ENCODE results near the gene KRTAP29-1.
"Not testable (repeated sequence)": the region's sequence is repeated elsewhere in the genome, so short reads cannot be mapped to it uniquely, and the experiment has no call there.

KRTAP29-1 gene

GRCh38 chr17:41301916-41302901 is at the start of gene KRTAP29-1:
KRTAP29-1 (minus strand) TSS chr17:41302851; CDS start chr17:41302851, 0 bp downstream.
- no peak for DNase-seq (ENCODE audit: low read depth in 2 of 2)

GRCh38 chr17:41351177-41351576 is 48.5 kb upstream of the KRTAP29-1 start:
- no peak for DNase-seq (ENCODE audit: low read depth in 2 of 2)

- not testable (repeated sequence) for DNase-seq (ENCODE audit: low read depth in 2 of 2)
These were observed 47.8 kb upstream of the KRTAP29-1 start, which contains the start of gene KRT33A for GRCh38 chr17:41350381-41350878. KRT33A (minus strand) TSS chr17:41350828; CDS start chr17:41350767, 61 bp downstream.

GRCh38 chr17:41347869-41348760 is 45.5 kb upstream of the KRTAP29-1 start:
- no peak for DNase-seq (ENCODE audit: low read depth in 2 of 2)

- DNase-seq (ENCODE audit: low read depth in 2 of 2) = not testable (repeated sequence)
These were observed 43.8 kb upstream of the KRTAP29-1 start for GRCh38 chr17:41346421-41346820.

- no peak for DNase-seq (ENCODE audit: low read depth in 2 of 2)
These were observed 43.3 kb upstream of the KRTAP29-1 start for GRCh38 chr17:41345992-41346391.

- DNase-seq (ENCODE audit: low read depth in 2 of 2) = no peak
These were observed 40.4 kb upstream of the KRTAP29-1 start for GRCh38 chr17:41343029-41343428.

GRCh38 chr17:41340934-41341861 is 38.5 kb upstream of the KRTAP29-1 start:
- peak; percentile 16 to 27 for DNase-seq (ENCODE audit: low read depth in 2 of 2)

- DNase-seq (ENCODE audit: low read depth in 2 of 2) = no peak
These were observed 37.8 kb upstream of the KRTAP29-1 start for GRCh38 chr17:41340494-41340893.

GRCh38 chr17:41339571-41340172 is 37.0 kb upstream of the KRTAP29-1 start:
- no peak for DNase-seq (ENCODE audit: low read depth in 2 of 2)

GRCh38 chr17:41338961-41339485 is 36.4 kb upstream of the KRTAP29-1 start:
- DNase-seq (ENCODE audit: low read depth in 2 of 2) = no peak

- DNase-seq (ENCODE audit: low read depth in 2 of 2) = no peak
These were observed 33.1 kb upstream of the KRTAP29-1 start for GRCh38 chr17:41335747-41336146.

GRCh38 chr17:41334385-41335305 is 32.0 kb upstream of the KRTAP29-1 start:
- DNase-seq (ENCODE audit: low read depth in 2 of 2) = no peak

- DNase-seq (ENCODE audit: low read depth in 2 of 2) = no peak
These were observed 31.2 kb upstream of the KRTAP29-1 start for GRCh38 chr17:41333836-41334235.

- DNase-seq (ENCODE audit: low read depth in 2 of 2) = no peak
These were observed 30.4 kb upstream of the KRTAP29-1 start for GRCh38 chr17:41333098-41333497.

GRCh38 chr17:41332239-41332638 is 29.6 kb upstream of the KRTAP29-1 start:
- no peak for DNase-seq (ENCODE audit: low read depth in 2 of 2)

- no peak for DNase-seq (ENCODE audit: low read depth in 2 of 2)
These were observed 29.0 kb upstream of the KRTAP29-1 start for GRCh38 chr17:41331606-41332005.

GRCh38 chr17:41329279-41329948 is 26.8 kb upstream of the KRTAP29-1 start:
- no peak for DNase-seq (ENCODE audit: low read depth in 2 of 2)

Measured in stimulated activated CD8-positive, alpha-beta memory T cell treated with anti-CD3 and anti-CD28 coated beads, Interleukin-2, amount 100 ng/mL, for 48 hours (primary cell).